22Rv1 (cell line): ENCODE measurements around the gene ATG7.

Experiments
- CTCF ChIP-seq: fragments of 450-650 bp; IDR thresholded peaks from 2 replicates; pipeline ENCODE4 v1.5.1; 2017; ENCODE audit warnings: mild to moderate bottlenecking
- ZFX ChIP-seq: fragments of 450-650 bp; IDR thresholded peaks from 2 replicates; pipeline ENCODE4 v1.6.1; 2017; ENCODE audit warnings: antibody characterized with exemption, borderline replicate concordance

- TF ChIP-seq CTCF (no peak), ZFX (no peak)
Measured at GRCh38 chr3:11282250-11283138, 10.3 kb downstream of the ATG7 start.
